Endodermal cell (in vitro differentiated cells): Measurements from ENCODE around the gene LIX1L. TPM values are rescaled to one million over a fixed set of nuclear protein-coding genes. Genes with fewer than 3 reads are reported as not detected.

Experiments used
- DNase-seq: peaks from one replicate; pipeline ENCODE4 v3.0.0-alpha.2; 2017
- H3K27ac ChIP-seq: 2 replicates; pipeline ENCODE4 v1.5.1; 2013; ENCODE audit warnings: mild to moderate bottlenecking, low read depth, low read length, moderate library complexity
- H3K27me3 ChIP-seq: 2 replicates; pipeline ENCODE4 v1.6.1; 2013; ENCODE audit warnings: mild to moderate bottlenecking, low read length, moderate library complexity; ENCODE audit not compliant: insufficient read depth, control insufficient read depth, poor library complexity, severe bottlenecking
- H3K36me3 ChIP-seq: 2 replicates; pipeline ENCODE4 v1.7.0; 2013; ENCODE audit warnings: mild to moderate bottlenecking, low read length, moderate library complexity; ENCODE audit not compliant: control insufficient read depth, insufficient read depth
- H3K4me1 ChIP-seq: one replicate; pipeline ENCODE4 v1.7.0; 2013; ENCODE audit warnings: low read length; ENCODE audit not compliant: control insufficient read depth, insufficient read depth
- H3K4me3 ChIP-seq: 2 replicates; pipeline ENCODE4 v1.5.1; 2013; ENCODE audit warnings: mild to moderate bottlenecking, low read length, moderate library complexity
- H3K9ac ChIP-seq: 2 replicates; pipeline ENCODE4 v1.6.1; 2013; ENCODE audit warnings: mild to moderate bottlenecking, low read length, moderate library complexity; ENCODE audit not compliant: poor library complexity, severe bottlenecking; ENCODE audit errors: extremely low read depth
- H3K9me3 ChIP-seq: 2 replicates; pipeline ENCODE4 v1.6.1; 2013; ENCODE audit warnings: mild to moderate bottlenecking, low read length, moderate library complexity; ENCODE audit not compliant: control insufficient read depth
- H3K27ac Mint-ChIP-seq: 2 replicates; pipeline ENCODE4 v1.8.0; 2020; ENCODE audit warnings: mixed read lengths
- H3K27me3 Mint-ChIP-seq: 2 replicates; pipeline ENCODE4 v1.8.0; 2021; ENCODE audit warnings: mild to moderate bottlenecking, mixed read lengths; ENCODE audit not compliant: insufficient read depth
- H3K36me3 Mint-ChIP-seq: 2 replicates; pipeline ENCODE4 v1.8.0; 2020; ENCODE audit warnings: low read depth, mixed read lengths
- H3K4me1 Mint-ChIP-seq: 2 replicates; pipeline ENCODE4 v1.8.0; 2020; ENCODE audit warnings: mixed read lengths
- H3K4me3 Mint-ChIP-seq: 2 replicates; pipeline ENCODE4 v1.8.0; 2020; ENCODE audit warnings: mild to moderate bottlenecking, moderate library complexity, mixed read lengths
- H3K9me3 Mint-ChIP-seq: 2 replicates; pipeline ENCODE4 v1.8.0; 2020; ENCODE audit warnings: mild to moderate bottlenecking, mixed read lengths
- WGBS, 2 experiments: methylation state at CpG; one replicate each; pipeline versions ENCODE4 v1.1.5 to v1.1.7; 2013; ENCODE audit warnings: missing lambda C conversion rate in 2 of 2, mixed read lengths in 1 of 2; ENCODE audit not compliant: insufficient coverage in 1 of 2, insufficient read length in 1 of 2; 5-methylcytosine and 5-hydroxymethylcytosine counted together
- total RNA-seq, 2 donors: library from RNA; stranded (reverse); fragmentation: NEBNext Ultra II Directional in 1 of 2; extraction: Animal tissue kit (Norgen Biotek cat#: 25700) in 1 of 2; gene quantifications; 2 replicates in 1 of 2; 3 replicates in 1 of 2; pipeline ENCODE4 v1.2.1, GENCODE V29; 2021
- TF ChIP-seq, protein P1 (sequence below): fragments of 200-600 bp; sonication (generic); conservative IDR thresholded peaks from 2 replicates; pipeline ENCODE4 v1.5.0; 2021; ENCODE audit warnings: antibody characterized with exemption, mild to moderate bottlenecking

The LIX1L gene
- total RNA-seq, 2 donors from 2014 or later: 16.6 to 21.3 TPM

DNA sequence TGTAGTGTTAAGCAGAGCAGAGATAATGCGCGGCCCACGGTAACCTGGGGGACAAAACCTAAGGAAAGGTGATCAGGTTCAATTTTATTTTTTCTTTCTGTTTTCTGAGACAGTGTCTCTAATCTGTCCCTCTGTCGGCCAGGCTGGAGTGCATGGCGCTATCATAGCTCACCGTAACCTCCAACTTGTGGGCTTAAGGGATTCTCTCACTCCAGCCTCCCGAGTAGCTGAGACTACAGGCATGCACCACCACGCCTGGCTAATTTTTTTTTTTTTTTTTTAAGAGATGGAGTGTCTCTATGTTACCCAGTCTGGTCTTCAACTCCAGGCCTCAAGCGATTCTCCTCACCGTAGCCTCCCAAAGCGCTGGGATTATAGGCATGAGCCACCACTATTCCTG lies 71.4 kb downstream of the LIX1L start:
- WGBS, 2 experiments: 73 to 90% methylated on average over 5 to 11 of the region's 11 CpGs
- TF ChIP-seq, protein P1, sequence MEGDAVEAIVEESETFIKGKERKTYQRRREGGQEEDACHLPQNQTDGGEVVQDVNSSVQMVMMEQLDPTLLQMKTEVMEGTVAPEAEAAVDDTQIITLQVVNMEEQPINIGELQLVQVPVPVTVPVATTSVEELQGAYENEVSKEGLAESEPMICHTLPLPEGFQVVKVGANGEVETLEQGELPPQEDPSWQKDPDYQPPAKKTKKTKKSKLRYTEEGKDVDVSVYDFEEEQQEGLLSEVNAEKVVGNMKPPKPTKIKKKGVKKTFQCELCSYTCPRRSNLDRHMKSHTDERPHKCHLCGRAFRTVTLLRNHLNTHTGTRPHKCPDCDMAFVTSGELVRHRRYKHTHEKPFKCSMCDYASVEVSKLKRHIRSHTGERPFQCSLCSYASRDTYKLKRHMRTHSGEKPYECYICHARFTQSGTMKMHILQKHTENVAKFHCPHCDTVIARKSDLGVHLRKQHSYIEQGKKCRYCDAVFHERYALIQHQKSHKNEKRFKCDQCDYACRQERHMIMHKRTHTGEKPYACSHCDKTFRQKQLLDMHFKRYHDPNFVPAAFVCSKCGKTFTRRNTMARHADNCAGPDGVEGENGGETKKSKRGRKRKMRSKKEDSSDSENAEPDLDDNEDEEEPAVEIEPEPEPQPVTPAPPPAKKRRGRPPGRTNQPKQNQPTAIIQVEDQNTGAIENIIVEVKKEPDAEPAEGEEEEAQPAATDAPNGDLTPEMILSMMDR: no peak
- no peak overlapping the region for H3K27ac ChIP-seq
- H3K27me3 ChIP-seq: peaks cover 33% of the 10 kb centered on the region
- H3K9me3 ChIP-seq: no peaks in the 10 kb centered on the region
- peaks cover 38% of the 10 kb centered on the region for H3K27me3 Mint-ChIP-seq
- H3K9ac ChIP-seq: no peak overlapping the region
- peak overlapping the region; percentile 67 for H3K4me3 Mint-ChIP-seq
- no peak for DNase-seq
- no peaks in the 10 kb centered on the region for H3K36me3 Mint-ChIP-seq
- H3K9me3 Mint-ChIP-seq: no peaks in the 10 kb centered on the region
- H3K27ac Mint-ChIP-seq: no peak overlapping the region
- no peaks in the 10 kb centered on the region for H3K4me1 ChIP-seq
- no peaks in the 10 kb centered on the region for H3K36me3 ChIP-seq
- peak overlapping the region; percentile 81 for H3K4me3 ChIP-seq
- peaks cover 21% of the 10 kb centered on the region for H3K4me1 Mint-ChIP-seq

DNA sequence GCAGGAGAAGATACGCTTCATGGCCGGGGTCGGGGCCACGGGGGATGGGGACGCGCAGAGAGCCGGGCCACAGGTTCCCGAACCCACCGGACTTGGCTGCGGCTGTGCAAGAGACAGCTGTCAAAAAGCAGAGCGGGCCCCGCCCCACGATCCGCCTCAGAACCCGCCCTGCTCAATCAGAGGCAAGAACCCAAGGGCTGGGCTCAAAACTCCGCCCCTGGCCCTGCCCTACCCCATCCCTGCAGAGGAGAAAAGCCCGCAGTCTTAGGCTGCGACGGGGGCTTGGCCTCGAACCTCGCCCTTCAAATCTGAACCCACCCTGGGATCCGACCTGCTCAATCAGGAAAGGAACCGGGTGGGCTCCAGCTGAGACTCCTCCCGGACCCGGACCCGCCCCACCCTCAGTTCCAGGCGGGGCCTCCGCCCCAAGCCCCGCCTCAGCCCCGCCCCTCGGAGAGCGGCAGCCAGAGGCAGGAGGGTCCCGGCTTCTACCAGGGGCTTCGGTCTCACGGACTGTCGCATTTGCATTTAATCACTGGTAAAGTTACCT lies 72.0 kb downstream of the LIX1L start, which contains the start of gene ANKRD35:
ANKRD35 (minus strand) TSS at position 129 of the 550 bp plus-strand sequence; CDS start at position 21, 108 bp downstream.
- H3K36me3 Mint-ChIP-seq: no peaks in the 10 kb centered on the region
- Histone ChIP-seq H3K9me3 (no peaks in the 10 kb centered on the region), H3K27ac (no peak within 1 kb of the TSS), H3K4me3 (peak within 1 kb of the TSS; percentile 81), H3K9ac (no peak within 1 kb of the TSS), H3K4me1 (no peaks in the 10 kb centered on the region), H3K27me3 (peaks cover 33% of the 10 kb centered on the region), H3K36me3 (no peaks in the 10 kb centered on the region)
- DNase-seq: peak; percentile 95
- TF ChIP-seq, protein P1: no peak
- 1 to 2% methylated on average over 9 to 36 of the region's 36 CpGs for WGBS, 2 experiments
- H3K9me3 Mint-ChIP-seq: no peaks in the 10 kb centered on the region
- H3K27me3 Mint-ChIP-seq: peaks cover 41% of the 10 kb centered on the region
- no peak within 1 kb of the TSS for H3K27ac Mint-ChIP-seq
- H3K4me1 Mint-ChIP-seq: peaks cover 15% of the 10 kb centered on the region
- peak within 1 kb of the TSS; percentile 67 for H3K4me3 Mint-ChIP-seq

DNA sequence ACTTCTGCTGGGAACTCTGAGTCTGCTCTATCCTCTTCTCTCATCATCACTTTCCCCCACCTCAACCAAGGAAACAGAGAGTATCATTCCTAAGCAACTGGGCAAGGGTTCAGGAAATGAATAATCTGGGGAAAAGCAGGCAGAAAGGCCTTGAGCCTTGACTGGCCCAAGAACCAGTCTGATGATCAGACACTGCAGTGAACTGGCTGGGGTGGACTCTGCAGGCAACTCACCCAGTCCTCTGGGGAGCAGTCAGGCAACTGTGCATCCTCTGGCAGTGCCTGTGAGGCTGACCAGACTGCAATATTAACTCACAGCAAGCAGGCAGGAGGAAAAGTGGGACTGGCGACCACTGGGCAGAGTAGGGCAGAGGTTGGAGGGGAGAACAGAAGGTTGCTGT lies 73.1 kb downstream of the LIX1L start:
- no peaks in the 10 kb centered on the region for H3K36me3 Mint-ChIP-seq
- H3K4me1 Mint-ChIP-seq: peaks cover 17% of the 10 kb centered on the region
- H3K4me3 Mint-ChIP-seq: no peak overlapping the region
- Histone ChIP-seq H3K36me3 (no peaks in the 10 kb centered on the region), H3K9me3 (no peaks in the 10 kb centered on the region), H3K4me3 (no peak overlapping the region), H3K27ac (no peak overlapping the region), H3K9ac (no peak overlapping the region), H3K4me1 (peaks cover 2% of the 10 kb centered on the region), H3K27me3 (peaks cover 33% of the 10 kb centered on the region)
- no peaks in the 10 kb centered on the region for H3K9me3 Mint-ChIP-seq
- TF ChIP-seq, protein P1: no peak
- H3K27ac Mint-ChIP-seq: no peak overlapping the region
- peaks cover 41% of the 10 kb centered on the region for H3K27me3 Mint-ChIP-seq
- no peak for DNase-seq
- WGBS, 2 experiments: 86 to 87% methylated on average over 1 of the region's 1 CpG

Other genes with a start within 250 kb of the LIX1L start
- gene CD160, start 238.5 kb downstream of the LIX1L start, total RNA-seq: not detected
- gene RNF115, start 133.9 kb downstream of the LIX1L start, total RNA-seq: 10 to 100 TPM; 17.7 to 19.3 TPM
- 10 to 100 TPM; 32.7 to 37.9 TPM for gene POLR3C, start 133.8 kb downstream of the LIX1L start, total RNA-seq
- gene NUDT17, start 112.4 kb downstream of the LIX1L start, total RNA-seq: 1 to 10 TPM; 2.8 to 4.0 TPM
- gene PIAS3, start 98.9 kb downstream of the LIX1L start, total RNA-seq: 10 to 100 TPM; 44.8 to 53.4 TPM
- 1 to 10 TPM in 1 of 2 donors, under 1 TPM in 1; 0.88 to 1.4 TPM for gene ANKRD35, start 72.2 kb downstream of the LIX1L start, total RNA-seq
- under 1 TPM; 0.18 to 0.33 TPM for gene ITGA10, start 48.0 kb downstream of the LIX1L start, total RNA-seq
- gene PEX11B, start 39.3 kb downstream of the LIX1L start, total RNA-seq: 10 to 100 TPM; 12.9 to 16.0 TPM
- 100 to 1,000 TPM; 299 to 314 TPM for gene RBM8A, start 30.5 kb downstream of the LIX1L start, total RNA-seq
- 1 to 10 TPM in 1 of 2 donors, under 1 TPM in 1; 0.55 to 1.4 TPM for gene ANKRD34A, start 6.6 kb upstream of the LIX1L start, total RNA-seq
- gene POLR3GL, start 6.7 kb upstream of the LIX1L start, total RNA-seq: 10 to 100 TPM; 10.2 to 13.8 TPM
- gene TXNIP, start 38.6 kb upstream of the LIX1L start, total RNA-seq: 10 to 100 TPM in 1 of 2 donors, 1 to 10 TPM in 1; 9.9 to 12.2 TPM
- under 1 TPM; 0.13 to 0.15 TPM for gene HJV, start 63.7 kb upstream of the LIX1L start, total RNA-seq
- 1 to 10 TPM; 1.8 TPM for gene NBPF10, start 186.8 kb upstream of the LIX1L start, total RNA-seq